Duodenal mucosa (tissue), 2 donors: ENCODE measurements around the gene FHAD1.
A peak's percentile ranks its signal among the peaks of the same experiment; 100 is the strongest.

Experiments used
- H3K27ac ChIP-seq: one replicate; pipeline ENCODE4 v1.7.0; 2013; ENCODE audit warnings: low read depth, low read length
- H3K27me3 ChIP-seq, 2 donors: one replicate each; pipeline ENCODE4 v1.7.0; 2013; ENCODE audit warnings: low read length in 2 of 2, control low read depth in 1 of 2; ENCODE audit not compliant: insufficient read depth in 2 of 2, control insufficient read depth in 1 of 2
- H3K36me3 ChIP-seq, 2 donors: one replicate each; pipeline ENCODE4 v1.7.0; 2013; ENCODE audit warnings: low read length in 2 of 2, control low read depth in 1 of 2; ENCODE audit not compliant: insufficient read depth in 2 of 2, control insufficient read depth in 1 of 2
- H3K4me1 ChIP-seq, 2 donors: one replicate each; pipeline ENCODE4 v1.7.0; 2013; ENCODE audit warnings: low read length in 2 of 2, control low read depth in 1 of 2; ENCODE audit not compliant: insufficient read depth in 2 of 2, control insufficient read depth in 1 of 2
- H3K4me3 ChIP-seq, 2 donors: one replicate each; pipeline ENCODE4 v1.7.0; 2013; ENCODE audit warnings: low read length in 2 of 2, low read depth in 1 of 2
- H3K9ac ChIP-seq, 2 donors: one replicate each; pipeline ENCODE4 v1.7.0; 2013; ENCODE audit warnings: low read length in 2 of 2, low read depth in 1 of 2
- H3K9me3 ChIP-seq, 2 donors: one replicate each; pipeline ENCODE4 v1.7.0; 2013; ENCODE audit warnings: low read length in 2 of 2, control low read depth in 1 of 2; ENCODE audit not compliant: control insufficient read depth in 1 of 2

Gene FHAD1

GRCh38 chr1:15217654-15218053, 29.4 kb upstream of the FHAD1 start:
- peaks cover 18 to 28% of the 10 kb centered on the region in 2 donors for H3K4me1 ChIP-seq
- peaks cover 0 to 30% of the 10 kb centered on the region in 2 donors for H3K36me3 ChIP-seq
- H3K27ac ChIP-seq = no peak overlapping the region

DNA sequence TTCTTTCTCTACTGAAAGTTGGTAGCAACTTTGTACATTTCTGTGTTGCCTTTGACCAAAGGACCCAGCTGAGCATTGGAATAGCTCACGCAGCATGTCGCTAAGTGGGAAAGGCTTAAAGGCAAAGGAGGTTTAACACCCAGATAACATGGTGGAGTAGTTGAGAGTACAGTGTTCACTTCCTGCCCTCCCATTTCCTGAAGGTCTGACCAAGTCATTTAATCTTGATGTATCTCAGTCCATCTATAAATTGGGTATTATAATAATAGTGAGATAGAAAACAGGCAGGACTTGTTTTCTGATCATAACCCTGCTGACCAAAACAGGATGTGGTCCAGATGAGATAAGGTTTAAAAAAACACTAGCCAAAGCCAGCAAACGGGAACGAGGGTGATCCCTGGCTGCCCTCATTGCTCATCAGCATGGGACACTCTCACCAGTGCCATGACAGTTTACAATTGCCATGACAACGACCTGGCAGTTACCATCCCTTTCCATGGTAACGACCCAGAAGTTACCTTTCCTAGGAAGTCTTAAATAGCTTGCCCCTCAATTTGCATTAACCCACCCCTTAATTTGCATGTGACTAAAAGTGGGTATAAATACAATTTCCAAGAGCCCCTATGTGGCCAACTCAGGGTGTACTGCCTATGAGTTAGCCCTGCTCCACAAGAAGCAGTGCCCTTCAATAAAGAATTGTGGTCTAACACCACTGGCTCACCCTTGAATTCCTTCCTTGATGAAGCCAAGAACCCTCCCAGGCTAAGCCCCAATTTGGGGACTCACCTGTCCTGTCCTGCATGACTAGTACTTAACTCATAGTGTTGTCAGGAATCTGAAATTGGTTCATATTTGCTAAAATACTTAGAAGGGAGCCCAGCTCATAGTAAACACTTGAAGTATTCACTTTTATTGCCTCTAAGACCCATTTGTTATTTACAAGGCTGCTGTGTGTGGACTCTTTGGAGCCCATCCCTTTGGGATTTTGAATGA, 28.4 kb upstream of the FHAD1 start:
- no peak overlapping the region for H3K9ac ChIP-seq
- no peak overlapping the region for H3K4me3 ChIP-seq
- H3K27me3 ChIP-seq = no peaks in the 10 kb centered on the region
- H3K36me3 ChIP-seq = peaks cover 0 to 30% of the 10 kb centered on the region in 2 donors
- H3K27ac ChIP-seq = no peak overlapping the region
- peaks cover 17 to 23% of the 10 kb centered on the region in 2 donors for H3K4me1 ChIP-seq
- H3K9me3 ChIP-seq = no peaks in the 10 kb centered on the region

More at GRCh38 chr1:15217654-15218053, 29.4 kb upstream of the FHAD1 start:
- Histone ChIP-seq H3K27me3 (no peaks in the 10 kb centered on the region), H3K4me3 (no peak overlapping the region), H3K9ac (no peak overlapping the region), H3K9me3 (no peaks in the 10 kb centered on the region)

DNA sequence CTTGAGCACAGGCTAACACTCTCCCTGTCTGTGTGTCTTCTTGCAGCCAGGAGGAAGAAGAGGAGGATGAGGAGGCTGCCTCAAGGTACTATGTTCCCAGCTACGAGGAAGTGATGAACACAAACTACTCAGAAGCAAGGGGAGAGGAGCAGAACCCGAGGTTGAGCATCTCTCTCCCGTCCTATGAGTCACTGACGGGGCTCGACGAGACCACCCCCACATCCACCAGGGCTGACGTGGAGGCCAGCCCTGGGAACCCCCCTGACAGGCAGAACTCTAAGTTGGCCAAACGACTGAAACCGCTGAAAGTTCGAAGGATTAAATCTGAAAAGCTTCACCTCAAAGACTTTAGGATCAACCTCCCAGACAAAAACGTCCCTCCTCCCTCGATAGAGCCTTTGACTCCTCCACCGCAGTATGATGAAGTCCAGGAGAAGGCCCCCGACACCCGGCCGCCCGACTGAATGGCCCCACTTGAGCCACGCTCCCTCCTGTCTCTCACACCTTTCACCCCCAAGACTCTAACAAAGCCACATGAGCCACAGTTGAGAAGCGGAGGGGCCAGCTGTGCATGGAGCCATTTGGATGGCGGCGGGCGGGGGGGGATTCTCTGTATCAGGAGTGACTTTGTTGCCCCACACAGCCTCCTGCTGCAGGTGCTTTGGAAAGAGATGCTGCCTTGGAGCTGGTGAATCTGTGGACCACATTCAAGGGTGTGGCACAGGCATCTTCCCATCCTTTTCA, 27.6 kb upstream of the FHAD1 start:
- Histone ChIP-seq H3K36me3 (peaks cover 0 to 30% of the 10 kb centered on the region in 2 donors), H3K27me3 (no peaks in the 10 kb centered on the region), H3K9me3 (no peaks in the 10 kb centered on the region), H3K27ac (no peak overlapping the region), H3K4me1 (peaks cover 17 to 32% of the 10 kb centered on the region in 2 donors), H3K9ac (no peak overlapping the region), H3K4me3 (no peak overlapping the region)

- Histone ChIP-seq H3K4me1 (peaks cover 17 to 32% of the 10 kb centered on the region in 2 donors), H3K4me3 (no peak overlapping the region), H3K9ac (no peak overlapping the region), H3K27me3 (no peaks in the 10 kb centered on the region), H3K9me3 (no peaks in the 10 kb centered on the region), H3K36me3 (peaks cover 0 to 25% of the 10 kb centered on the region in 2 donors), H3K27ac (no peak overlapping the region)
Observed at GRCh38 chr1:15220024-15220392, 27.0 kb upstream of the FHAD1 start.

- Histone ChIP-seq H3K36me3 (peaks cover 0 to 18% of the 10 kb centered on the region in 2 donors), H3K9ac (peak overlapping the region in 1 of 2 donors; percentile 3), H3K4me1 (peaks cover 17 to 32% of the 10 kb centered on the region in 2 donors), H3K27me3 (no peaks in the 10 kb centered on the region), H3K27ac (no peak overlapping the region), H3K9me3 (no peaks in the 10 kb centered on the region), H3K4me3 (no peak overlapping the region)
Observed at GRCh38 chr1:15220825-15221431, 26.1 kb upstream of the FHAD1 start.

- Histone ChIP-seq H3K27ac (no peak overlapping the region), H3K27me3 (no peaks in the 10 kb centered on the region), H3K4me3 (no peak overlapping the region), H3K4me1 (peaks cover 17 to 32% of the 10 kb centered on the region in 2 donors), H3K9me3 (no peaks in the 10 kb centered on the region), H3K9ac (no peak overlapping the region), H3K36me3 (peaks cover 0 to 18% of the 10 kb centered on the region in 2 donors)
Observed at GRCh38 chr1:15222653-15223303, 24.2 kb upstream of the FHAD1 start.

- no peak overlapping the region for H3K27ac ChIP-seq
- H3K4me3 ChIP-seq = no peak overlapping the region
- peaks cover 17 to 26% of the 10 kb centered on the region in 2 donors for H3K4me1 ChIP-seq
- H3K9me3 ChIP-seq = no peaks in the 10 kb centered on the region
- no peak overlapping the region for H3K9ac ChIP-seq
- no peaks in the 10 kb centered on the region for H3K27me3 ChIP-seq
- peaks cover 0 to 12% of the 10 kb centered on the region in 2 donors for H3K36me3 ChIP-seq
Observed at GRCh38 chr1:15224259-15224869, 22.7 kb upstream of the FHAD1 start.

- Histone ChIP-seq H3K27me3 (no peaks in the 10 kb centered on the region), H3K36me3 (peaks cover 0 to 6% of the 10 kb centered on the region in 2 donors), H3K27ac (no peak overlapping the region)
Observed at GRCh38 chr1:15224974-15225373, 22.0 kb upstream of the FHAD1 start.

GRCh38 chr1:15225461-15225860, 21.6 kb upstream of the FHAD1 start:
- H3K4me3 ChIP-seq = no peak overlapping the region
- no peak overlapping the region for H3K27ac ChIP-seq
- peaks cover 14 to 35% of the 10 kb centered on the region in 2 donors for H3K4me1 ChIP-seq

More at GRCh38 chr1:15224974-15225373, 22.0 kb upstream of the FHAD1 start:
- H3K4me1 ChIP-seq = peaks cover 17 to 32% of the 10 kb centered on the region in 2 donors
- H3K4me3 ChIP-seq = no peak overlapping the region
- no peaks in the 10 kb centered on the region for H3K9me3 ChIP-seq
- H3K9ac ChIP-seq = no peak overlapping the region

More at GRCh38 chr1:15225461-15225860, 21.6 kb upstream of the FHAD1 start:
- Histone ChIP-seq H3K36me3 (peaks cover 0 to under 1% of the 10 kb centered on the region in 2 donors), H3K9ac (no peak overlapping the region), H3K9me3 (no peaks in the 10 kb centered on the region), H3K27me3 (no peaks in the 10 kb centered on the region)
